GM21360 (cell line): ENCODE data around the gene MOV10L1.

Source experiments
- ATAC-seq: cut with Tn5 transposase; IDR thresholded peaks from one replicate; pipeline ENCODE4 v1.9.1; 2021; ENCODE audit warnings: mild to moderate bottlenecking, moderate library complexity; ENCODE audit not compliant: unreplicated experiment

MOV10L1 gene

GRCh38 chr22:50089682-50090411 is at the start of gene MOV10L1:
Gene MOV10L1 (plus strand): TSS chr22:50090006. CDS start chr22:50090089, 83 bp downstream.
- no peak for ATAC-seq

- no peak for ATAC-seq
Measured at GRCh38 chr22:50040717-50041116, 49.1 kb upstream of the MOV10L1 start.

GRCh38 chr22:50041361-50042065 is 48.3 kb upstream of the MOV10L1 start:
- no peak for ATAC-seq

GRCh38 chr22:50044485-50045118 is 45.2 kb upstream of the MOV10L1 start:
- no peak for ATAC-seq

DNA sequence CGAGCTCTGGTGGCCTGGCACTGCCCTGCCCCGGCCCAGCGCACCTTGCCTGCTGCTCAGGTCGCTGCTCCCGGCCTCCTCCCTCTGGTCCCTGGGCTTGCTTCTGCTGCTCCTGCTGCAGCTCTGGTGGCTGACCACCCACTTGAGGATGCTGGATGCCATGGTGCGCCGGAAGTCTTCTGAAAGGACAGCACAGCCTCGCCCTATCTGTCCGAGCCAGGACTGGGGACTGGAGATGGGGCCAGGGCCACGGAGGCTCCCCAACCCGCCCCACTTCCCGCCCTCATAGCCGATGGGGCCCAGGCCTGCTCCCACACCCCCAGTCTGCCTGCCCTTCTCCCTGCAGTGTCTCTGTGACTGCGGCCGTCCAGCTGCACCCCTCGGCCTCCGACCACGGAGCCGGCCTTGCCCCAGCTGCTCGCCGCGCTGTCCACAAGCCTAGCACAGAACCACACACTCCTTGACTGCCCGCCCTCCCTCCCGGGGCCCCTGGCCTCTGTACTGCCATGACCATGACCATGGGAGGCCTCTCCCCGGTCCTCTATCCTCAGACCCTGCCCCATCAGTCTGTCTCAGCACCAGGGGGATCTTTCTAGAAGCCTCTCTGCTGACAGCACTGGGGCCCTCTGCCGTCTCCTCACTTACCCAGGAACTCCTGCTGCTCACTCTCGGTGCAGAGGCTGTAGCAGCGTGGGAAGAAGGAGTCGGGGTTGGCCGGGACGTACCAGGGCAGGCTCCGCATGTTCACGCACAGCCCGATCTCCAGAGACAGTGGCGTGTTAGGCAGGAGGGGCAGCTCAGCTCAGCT is 44.4 kb upstream of the MOV10L1 start:
- ATAC-seq = no peak

GRCh38 chr22:50046019-50046415 is 43.8 kb upstream of the MOV10L1 start:
- no peak for ATAC-seq

GRCh38 chr22:50046481-50047245 is 43.1 kb upstream of the MOV10L1 start:
- no peak for ATAC-seq

GRCh38 chr22:50047346-50047745 is 42.5 kb upstream of the MOV10L1 start:
- ATAC-seq = no peak

- no peak for ATAC-seq
Measured at GRCh38 chr22:50048061-50048765, 41.6 kb upstream of the MOV10L1 start.

DNA sequence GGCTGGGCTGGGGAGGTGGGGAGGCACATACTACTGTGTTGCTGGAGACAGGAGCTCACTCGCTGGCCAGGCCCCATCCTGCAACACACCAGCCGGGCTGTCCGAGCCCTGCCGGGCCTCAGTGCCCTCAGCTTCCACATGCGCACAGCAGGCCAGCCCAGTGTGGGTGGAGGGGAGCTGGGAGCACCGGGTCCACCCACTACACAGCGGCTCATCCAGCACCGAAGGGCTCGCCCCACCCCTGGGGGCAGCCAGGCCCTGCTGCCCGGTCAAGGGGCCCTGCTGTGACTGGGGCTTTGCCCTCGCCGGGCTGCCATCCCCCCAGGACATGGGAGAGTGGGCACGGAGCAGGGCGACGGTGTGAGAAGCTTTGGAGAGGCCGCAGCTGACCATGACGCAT is 41.0 kb upstream of the MOV10L1 start:
- ATAC-seq = no peak

DNA sequence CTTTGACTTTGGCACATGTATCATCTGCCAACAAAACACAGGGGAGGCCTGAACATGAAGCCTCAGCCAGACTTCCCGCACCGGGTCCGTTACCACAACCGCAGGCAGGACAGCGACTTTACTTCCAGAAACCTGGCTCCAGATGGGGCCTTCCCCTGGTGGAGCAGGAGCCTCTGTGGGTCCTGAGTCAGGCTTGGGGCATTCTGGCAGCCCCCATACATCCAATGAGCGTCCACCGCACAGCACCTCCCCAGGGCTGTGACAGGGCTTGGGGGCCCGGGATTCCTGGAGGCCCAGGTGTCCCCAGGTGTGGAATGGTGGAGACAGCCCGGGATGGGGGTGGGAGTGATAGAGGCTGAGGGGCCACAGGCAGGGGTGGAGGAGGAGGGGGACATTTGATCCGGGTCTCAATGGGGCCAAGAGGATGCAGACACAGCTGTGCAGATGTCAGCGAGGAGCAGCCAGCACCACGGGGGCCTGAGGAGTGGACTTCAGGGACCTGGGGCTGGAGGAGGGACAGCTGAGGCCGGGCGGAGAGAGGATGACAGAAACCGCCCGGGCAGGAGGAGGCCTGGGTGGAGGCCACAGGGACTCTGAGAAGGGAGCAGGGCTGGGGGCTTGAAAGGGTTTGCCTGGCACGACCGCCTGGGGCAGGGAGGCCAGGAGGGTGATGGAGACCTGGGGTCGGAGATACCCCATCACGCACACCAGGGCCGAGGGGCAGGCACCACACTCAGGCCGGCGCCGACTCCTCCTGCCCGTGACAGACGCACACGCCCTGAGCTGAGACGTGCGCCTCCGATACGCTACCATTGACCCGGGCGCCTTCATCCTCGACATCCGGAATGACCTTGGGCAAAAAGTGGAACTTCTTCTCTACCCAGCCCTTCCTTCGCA is 40.3 kb upstream of the MOV10L1 start:
- ATAC-seq = no peak

GRCh38 chr22:50051930-50052329 is 37.9 kb upstream of the MOV10L1 start:
- no peak for ATAC-seq

GRCh38 chr22:50053861-50054260 is 35.9 kb upstream of the MOV10L1 start:
- ATAC-seq = no peak

DNA sequence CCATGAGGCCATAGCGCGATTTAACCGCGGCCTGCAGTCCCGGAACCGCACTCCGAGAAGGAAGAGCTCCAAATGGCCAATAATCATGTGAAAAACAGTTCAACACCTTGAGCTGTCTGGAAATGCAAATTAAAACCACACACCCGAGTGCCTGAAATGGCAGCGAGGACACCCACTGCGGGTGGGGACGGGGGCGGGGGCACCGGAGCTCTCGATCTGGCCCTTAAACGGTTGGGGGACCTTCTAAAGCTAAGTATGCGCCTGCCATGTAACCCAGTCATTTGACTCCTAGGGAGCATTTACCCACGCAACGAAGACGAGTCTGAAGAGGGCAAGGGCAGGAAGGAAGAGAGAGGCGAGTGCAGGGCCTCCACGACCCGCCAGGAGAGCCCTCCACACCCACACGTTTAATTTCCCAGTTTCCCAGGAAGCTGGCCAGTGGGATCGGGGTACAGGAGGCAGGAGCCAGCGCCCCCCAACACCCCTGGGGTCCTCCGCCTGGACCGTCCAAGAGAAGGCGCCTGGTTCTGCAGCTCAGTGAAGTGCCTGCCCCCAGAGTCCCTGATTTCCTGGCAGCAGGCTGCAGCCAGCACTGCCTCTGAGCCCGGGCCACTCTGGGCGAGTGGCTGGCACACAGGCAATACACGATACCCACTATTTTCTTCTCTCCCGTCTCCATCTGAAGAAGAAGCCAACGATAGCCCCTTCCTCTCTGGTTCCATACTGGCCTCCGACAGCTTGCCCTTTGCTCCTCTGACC is 33.4 kb upstream of the MOV10L1 start:
- ATAC-seq = no peak

DNA sequence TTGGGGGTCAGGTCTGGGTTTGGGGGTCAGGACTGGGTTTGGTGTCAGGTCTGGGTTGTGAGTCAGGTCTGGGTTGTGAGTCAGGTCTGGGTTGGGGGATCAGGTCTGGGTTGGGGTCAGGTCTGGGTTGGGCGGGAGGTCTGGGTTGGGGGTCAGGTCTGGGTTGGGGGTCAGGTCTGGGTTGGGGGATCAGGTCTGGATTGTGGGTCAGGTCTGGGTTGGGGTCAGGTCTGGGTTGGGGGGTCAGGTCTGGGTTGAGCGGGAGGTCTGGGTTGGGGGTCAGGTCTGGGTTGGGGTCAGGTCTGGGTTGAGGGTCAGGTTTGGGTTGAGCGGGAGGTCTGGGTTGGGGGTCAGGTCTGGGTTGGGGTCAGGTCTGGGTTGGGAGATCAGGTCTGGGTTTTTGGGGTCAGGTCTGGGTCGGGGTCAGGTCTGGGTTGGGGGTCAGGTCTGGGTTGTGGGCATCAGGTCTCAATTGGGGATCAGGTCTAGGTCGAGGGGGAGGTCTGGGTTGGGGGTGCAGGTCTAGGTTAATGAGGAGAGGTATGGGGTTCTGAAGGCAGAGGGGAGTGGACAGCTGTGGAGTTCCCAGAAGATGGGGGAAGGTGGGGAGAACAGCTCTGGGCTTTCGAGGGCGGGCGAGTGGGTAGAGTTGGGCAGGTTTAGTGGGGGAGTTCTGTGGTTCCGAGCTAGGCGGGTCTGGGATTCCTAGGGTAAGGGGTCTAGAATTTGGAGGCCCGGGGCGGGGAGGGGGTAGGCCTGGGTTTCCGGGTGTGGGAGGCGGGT is 32.3 kb upstream of the MOV10L1 start:
- ATAC-seq = no peak

- ATAC-seq = no peak
Measured at GRCh38 chr22:50058061-50058905, 31.5 kb upstream of the MOV10L1 start, which contains the start of gene TTLL8. Gene TTLL8 (minus strand): TSS chr22:50058298.
